ENCODE measurements around the gene PNO1. TPM values are rescaled to one million over a fixed set of nuclear protein-coding genes. Genes with fewer than 3 reads are reported as not detected.

Gene PNO1
- total RNA-seq, 2 experiments from 2014 or later = 25.1 to 26.2 TPM

DNA sequence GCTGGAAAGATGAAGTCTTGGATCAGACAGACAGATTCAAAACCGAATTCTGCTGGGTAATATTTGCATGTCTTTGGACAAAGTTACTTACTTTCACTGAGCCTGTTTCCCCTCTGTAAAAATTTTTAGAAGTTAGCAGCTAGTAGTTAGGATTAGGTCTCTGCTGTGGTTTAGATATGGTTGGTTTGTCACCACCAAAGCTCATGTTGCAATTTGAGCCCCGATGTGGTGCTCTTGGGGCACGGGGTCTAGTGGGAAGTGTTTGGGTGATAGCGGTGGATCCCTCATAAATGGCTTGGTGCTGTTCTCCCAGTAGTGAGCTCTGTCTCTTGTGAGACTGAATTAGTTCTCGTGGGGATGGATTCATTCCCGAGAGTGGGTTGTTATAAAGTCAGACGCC lies 38.9 kb upstream of the PNO1 start:
- H3K9me3 Mint-ChIP-seq = no peaks in the 10 kb centered on the region
- DNase-seq = no peak
- peaks cover 2% of the 10 kb centered on the region for H3K4me1 Mint-ChIP-seq (ENCODE audit: low read depth)
- no peak overlapping the region for H3K4me3 Mint-ChIP-seq
- POLR2A ChIA-PET = no interaction called here
- intact Hi-C loops (cut with micrococcal nuclease) = no loop called here
- CTCF ChIA-PET = interaction anchor here (1.4 kb wide), 1 partner anchor 164 kb away, joined by 4 read pairs; no protein-coding TSS in a partner anchor
- H3K27ac Mint-ChIP-seq = no peak overlapping the region
- H3K36me3 Mint-ChIP-seq (ENCODE audit: low read depth) = no peaks in the 10 kb centered on the region
- H3K27me3 Mint-ChIP-seq = no peaks in the 10 kb centered on the region
- ATAC-seq = no peak
- TF ChIP-seq, protein P1, sequence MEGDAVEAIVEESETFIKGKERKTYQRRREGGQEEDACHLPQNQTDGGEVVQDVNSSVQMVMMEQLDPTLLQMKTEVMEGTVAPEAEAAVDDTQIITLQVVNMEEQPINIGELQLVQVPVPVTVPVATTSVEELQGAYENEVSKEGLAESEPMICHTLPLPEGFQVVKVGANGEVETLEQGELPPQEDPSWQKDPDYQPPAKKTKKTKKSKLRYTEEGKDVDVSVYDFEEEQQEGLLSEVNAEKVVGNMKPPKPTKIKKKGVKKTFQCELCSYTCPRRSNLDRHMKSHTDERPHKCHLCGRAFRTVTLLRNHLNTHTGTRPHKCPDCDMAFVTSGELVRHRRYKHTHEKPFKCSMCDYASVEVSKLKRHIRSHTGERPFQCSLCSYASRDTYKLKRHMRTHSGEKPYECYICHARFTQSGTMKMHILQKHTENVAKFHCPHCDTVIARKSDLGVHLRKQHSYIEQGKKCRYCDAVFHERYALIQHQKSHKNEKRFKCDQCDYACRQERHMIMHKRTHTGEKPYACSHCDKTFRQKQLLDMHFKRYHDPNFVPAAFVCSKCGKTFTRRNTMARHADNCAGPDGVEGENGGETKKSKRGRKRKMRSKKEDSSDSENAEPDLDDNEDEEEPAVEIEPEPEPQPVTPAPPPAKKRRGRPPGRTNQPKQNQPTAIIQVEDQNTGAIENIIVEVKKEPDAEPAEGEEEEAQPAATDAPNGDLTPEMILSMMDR (IDR thresholded peaks at IDR 0.05) = no peak

DNA sequence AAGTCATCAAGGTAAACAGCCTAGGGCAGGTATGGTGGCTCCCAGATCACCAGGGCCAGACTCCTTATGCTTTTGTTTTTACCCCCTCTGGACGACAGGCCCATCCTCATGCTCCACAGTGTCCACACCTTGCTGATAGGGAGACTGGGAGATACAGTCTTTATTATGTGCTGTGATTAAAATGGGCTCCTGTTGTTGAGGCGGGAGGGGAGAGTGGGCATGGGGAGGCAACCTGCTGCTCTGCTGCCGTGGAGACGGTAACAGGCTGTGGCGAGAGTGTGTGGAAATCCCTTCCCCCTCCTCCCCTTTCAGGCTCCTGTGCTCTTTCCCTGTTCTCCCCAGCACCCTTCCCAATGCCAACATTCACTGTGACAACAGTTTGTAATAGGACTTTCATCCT lies 38.2 kb upstream of the PNO1 start:
- TF ChIP-seq, protein P1 (IDR thresholded peaks at IDR 0.05) = no peak
- Mint-ChIP-seq H3K4me3 (no peak overlapping the region), H3K27me3 (no peaks in the 10 kb centered on the region), H3K9me3 (no peaks in the 10 kb centered on the region), H3K36me3 (ENCODE audit: low read depth) (no peaks in the 10 kb centered on the region), H3K4me1 (ENCODE audit: low read depth) (peaks cover 2% of the 10 kb centered on the region), H3K27ac (no peak overlapping the region)
- ATAC-seq = no peak
- intact Hi-C loops (cut with micrococcal nuclease) = no loop called here
- ChIA-PET POLR2A (no interaction called here), CTCF (interaction anchor here (0.6 to 4.0 kb wide), 7 partner anchors 25 to 1005 kb away, joined by 3 to 34 read pairs (median 4); no protein-coding TSS in a partner anchor)
- no peak for DNase-seq

DNA sequence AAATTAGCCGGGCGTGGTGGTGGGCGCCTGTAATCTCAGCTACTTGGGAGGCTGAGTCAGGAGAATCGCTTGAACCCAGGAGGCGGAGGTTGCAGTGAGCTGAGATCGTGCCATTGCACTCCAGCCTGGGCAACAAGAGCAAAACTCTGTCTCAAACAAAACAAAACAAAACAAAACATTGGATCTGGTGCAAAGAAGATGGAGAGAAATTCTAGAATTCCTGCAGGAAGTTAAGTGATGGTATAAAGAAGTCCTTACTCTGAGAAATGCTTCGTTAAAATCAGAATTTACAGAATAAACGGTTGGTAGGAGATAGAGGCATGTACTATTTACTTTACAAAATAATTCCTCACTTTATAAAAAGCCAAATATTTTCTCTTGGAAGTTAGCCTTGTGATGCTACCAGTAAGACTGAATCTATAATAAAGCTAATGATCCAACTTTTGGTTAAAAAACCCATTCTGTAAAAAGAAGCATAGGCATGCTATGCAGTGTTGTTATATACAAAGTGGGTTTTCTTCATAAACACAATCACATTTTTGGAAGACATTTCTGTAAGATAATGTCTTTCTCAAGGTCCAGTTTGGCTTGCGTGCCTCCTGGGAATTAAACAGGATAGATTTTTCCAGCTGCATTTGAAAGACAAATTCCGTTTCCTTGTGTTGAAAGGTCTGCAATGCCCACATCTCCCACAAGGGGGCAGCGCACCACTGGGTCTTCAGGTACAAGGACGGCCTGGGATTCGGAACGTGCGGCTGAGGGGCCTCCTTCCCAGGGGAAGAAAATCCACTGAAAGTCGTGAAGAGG lies 35.6 kb upstream of the PNO1 start:
- intact Hi-C loops (cut with micrococcal nuclease) = loop anchor here (2.0 to 10.0 kb wide), 2 partner anchors 161 to 303 kb away; no protein-coding TSS in a partner anchor
- Mint-ChIP-seq H3K36me3 (ENCODE audit: low read depth) (no peaks in the 10 kb centered on the region), H3K4me3 (no peak overlapping the region), H3K27ac (no peak overlapping the region), H3K4me1 (ENCODE audit: low read depth) (peaks cover 2% of the 10 kb centered on the region), H3K9me3 (no peaks in the 10 kb centered on the region), H3K27me3 (no peaks in the 10 kb centered on the region)
- TF ChIP-seq, protein P1 (IDR thresholded peaks at IDR 0.05) = peak; percentile 97
- POLR2A ChIA-PET = interaction anchor here (0.8 to 1.4 kb wide), 2 partner anchors 161 to 164 kb away, joined by 4 read pairs; no protein-coding TSS in a partner anchor
- CTCF ChIA-PET = interaction anchor here (0.6 to 4.0 kb wide), 51 partner anchors 9 to 319 kb away, joined by 3 to 114 read pairs (median 5); partner anchors contain the start of genes C1D, CNRIP1 and PNO1
- DNase-seq (peak; percentile 89), ATAC-seq (peak; percentile 75)

DNA sequence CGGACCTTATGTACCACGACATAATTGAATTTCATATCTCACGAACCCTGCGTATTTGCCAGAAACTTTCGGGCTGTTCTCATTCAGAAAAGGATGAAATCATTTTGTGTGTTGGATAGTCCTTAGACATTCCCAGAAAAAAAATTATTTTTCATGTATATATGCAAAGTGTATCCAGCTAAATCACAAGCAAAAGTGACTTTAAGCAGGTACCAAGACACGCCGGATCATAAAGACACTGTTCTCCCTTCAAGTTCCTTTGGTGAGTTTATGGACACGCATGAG lies 35.1 kb upstream of the PNO1 start:
- POLR2A ChIA-PET = interaction anchor here (1.4 kb wide), 1 partner anchor 160 kb away, joined by 4 read pairs; no protein-coding TSS in a partner anchor
- ATAC-seq (no peak), DNase-seq (no peak)
- H3K27ac Mint-ChIP-seq = no peak overlapping the region
- no peak overlapping the region for H3K4me3 Mint-ChIP-seq
- H3K4me1 Mint-ChIP-seq (ENCODE audit: low read depth) = peaks cover 2% of the 10 kb centered on the region
- H3K36me3 Mint-ChIP-seq (ENCODE audit: low read depth) = no peaks in the 10 kb centered on the region
- CTCF ChIA-PET = interaction anchor here (0.6 to 4.0 kb wide), 44 partner anchors 9 to 319 kb away, joined by 3 to 114 read pairs (median 6); partner anchors contain the start of genes C1D and PNO1
- intact Hi-C loops (cut with micrococcal nuclease) = loop anchor here (2.0 to 10.0 kb wide), 2 partner anchors 160 to 302 kb away; no protein-coding TSS in a partner anchor
- TF ChIP-seq, protein P1 (IDR thresholded peaks at IDR 0.05) = peak; percentile 65
- H3K9me3 Mint-ChIP-seq = no peaks in the 10 kb centered on the region
- no peaks in the 10 kb centered on the region for H3K27me3 Mint-ChIP-seq

DNA sequence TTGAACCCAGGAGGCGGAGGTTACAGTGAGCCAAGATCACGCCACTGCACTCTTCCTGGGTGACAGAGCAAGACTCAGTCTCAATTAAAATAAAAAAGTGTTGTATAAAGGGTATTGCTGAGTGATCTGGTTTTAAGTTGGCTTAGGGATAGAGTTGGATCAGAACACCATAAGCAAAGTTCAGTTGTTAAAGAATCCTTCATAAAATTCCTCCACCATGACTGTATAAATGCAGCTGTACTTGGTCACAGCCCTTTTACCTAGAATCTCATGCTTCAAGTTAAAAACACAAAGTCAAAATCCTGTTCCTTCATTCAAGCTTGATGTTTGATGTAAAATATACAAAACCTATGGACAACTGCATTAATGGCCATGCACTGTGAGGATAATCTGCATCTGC lies 33.4 kb upstream of the PNO1 start:
- peaks cover 2% of the 10 kb centered on the region for H3K4me1 Mint-ChIP-seq (ENCODE audit: low read depth)
- intact Hi-C loops (cut with micrococcal nuclease) = loop anchor here (10.0 kb wide), 1 partner anchor 300 kb away; no protein-coding TSS in a partner anchor
- H3K36me3 Mint-ChIP-seq (ENCODE audit: low read depth) = no peaks in the 10 kb centered on the region
- ChIA-PET CTCF (interaction anchor here (1.6 to 4.0 kb wide), 4 partner anchors 11 to 168 kb away, joined by 3 to 114 read pairs (median 20); no protein-coding TSS in a partner anchor), POLR2A (no interaction called here)
- TF ChIP-seq, protein P1 (IDR thresholded peaks at IDR 0.05) = no peak
- H3K9me3 Mint-ChIP-seq = no peaks in the 10 kb centered on the region
- H3K4me3 Mint-ChIP-seq = no peak overlapping the region
- no peak overlapping the region for H3K27ac Mint-ChIP-seq
- no peaks in the 10 kb centered on the region for H3K27me3 Mint-ChIP-seq
- ATAC-seq = no peak
- no peak for DNase-seq
